IMR-90 (cell line): ENCODE measurements around the gene CYSLTR2. TPM values are rescaled to one million over a fixed set of nuclear protein-coding genes. Genes with fewer than 3 reads are reported as not detected.

Experiments
- ATAC-seq: fragments of 200-7000 bp; cut with Tn5 transposase; 2 replicates; pipeline ENCODE4 v1.9.1; 2020; ENCODE audit warnings: low read depth, mild to moderate bottlenecking, moderate library complexity
- BruUV-seq: library from RNA; stranded (reverse); fragments of 400-500 nt; replicated peaks from 2 replicates; lab custom pipeline; 2021; lab: Mats Ljungman, UMichigan
- CTCF ChIA-PET: fragments of 300-600 bp; formaldehyde crosslinking; extraction: SDS; loops from one replicate; lab custom pipeline; 2021; ENCODE audit warnings: antibody characterized with exemption; lab: Yijun Ruan, JAX
- POLR2A ChIA-PET: fragments of 300-600 bp; sonication (Branson Sonifier 250); formaldehyde crosslinking; loops from one replicate; lab custom pipeline; 2022; ENCODE audit warnings: antibody characterized with exemption; ENCODE audit not compliant: unreplicated experiment; lab: Charles Lee
- DNase-seq: peaks from one replicate; pipeline ENCODE4 v3.0.0; 2013
- H2AFZ ChIP-seq: replicated peaks from 2 replicates; pipeline ENCODE3; 2013; ENCODE audit warnings: low read length, mild to moderate bottlenecking; ENCODE audit not compliant: poor library complexity
- H2AK5ac ChIP-seq: 2 replicates; pipeline ENCODE4 v1.6.1; 2013; ENCODE audit warnings: low read depth, low read length, inconsistent platforms
- H2AK9ac ChIP-seq: replicated peaks from 2 replicates; pipeline ENCODE3; 2013; ENCODE audit warnings: mild to moderate bottlenecking, low read depth, low read length, moderate library complexity; ENCODE audit not compliant: poor library complexity
- H2BK120ac ChIP-seq: 2 replicates; pipeline ENCODE4 v1.6.1; 2013; ENCODE audit warnings: low read depth, low read length, inconsistent platforms
- H2BK15ac ChIP-seq: 3 replicates; pipeline ENCODE4 v1.6.1; 2013; ENCODE audit warnings: low read depth, low read length, inconsistent platforms
- H2BK20ac ChIP-seq: 2 replicates; pipeline ENCODE4 v1.6.1; 2013; ENCODE audit warnings: low read depth, mild to moderate bottlenecking, inconsistent platforms, low read length, moderate library complexity
- H2BK5ac ChIP-seq: 2 replicates; pipeline ENCODE4 v1.6.1; 2013; ENCODE audit warnings: mild to moderate bottlenecking, low read depth, low read length, inconsistent platforms; ENCODE audit not compliant: poor library complexity, severe bottlenecking
- H3K14ac ChIP-seq: replicated peaks from 2 replicates; pipeline ENCODE4 v1.6.1; 2013; ENCODE audit warnings: low read depth, low read length, inconsistent platforms
- H3K18ac ChIP-seq: 2 replicates; pipeline ENCODE4 v1.6.1; 2013; ENCODE audit warnings: low read depth, low read length, control low read depth
- H3K23ac ChIP-seq: 2 replicates; pipeline ENCODE4 v1.6.1; 2013; ENCODE audit warnings: low read depth, low read length, inconsistent platforms
- H3K27ac ChIP-seq: 2 replicates; pipeline ENCODE4 v1.5.1; 2013; ENCODE audit warnings: mild to moderate bottlenecking, control low read depth, low read length; ENCODE audit not compliant: insufficient read depth
- H3K27me3 ChIP-seq: 2 replicates; pipeline ENCODE4 v1.6.1; 2013; ENCODE audit warnings: low read length; ENCODE audit not compliant: control insufficient read depth, insufficient read depth
- H3K36me3 ChIP-seq: 2 replicates; pipeline ENCODE4 v1.6.1; 2013; ENCODE audit warnings: low read length, mixed read lengths; ENCODE audit not compliant: control insufficient read depth, insufficient read depth
- H3K4ac ChIP-seq: 2 replicates; pipeline ENCODE4 v1.6.1; 2013; ENCODE audit warnings: low read depth, low read length, inconsistent platforms
- H3K4me1 ChIP-seq: 2 replicates; pipeline ENCODE4 v1.6.1; 2013; ENCODE audit warnings: low read length, mixed read lengths; ENCODE audit not compliant: control insufficient read depth, insufficient read depth
- H3K4me2 ChIP-seq: 2 replicates; pipeline ENCODE4 v1.6.1; 2013; ENCODE audit warnings: low read depth, mild to moderate bottlenecking, control low read depth, low read length, moderate library complexity
- H3K4me3 ChIP-seq: 2 replicates; pipeline ENCODE4 v1.5.1; 2013; ENCODE audit warnings: low read depth, mild to moderate bottlenecking, control low read depth, low read length, moderate library complexity; ENCODE audit not compliant: insufficient read depth
- H3K56ac ChIP-seq: 2 replicates; pipeline ENCODE4 v1.6.1; 2013; ENCODE audit warnings: low read length, inconsistent platforms; ENCODE audit not compliant: insufficient read depth; ENCODE audit errors: extremely low read depth
- H3K79me1 ChIP-seq, 2 experiments: 2 replicates each; pipeline ENCODE4 v1.6.1; 2013; ENCODE audit warnings: low read length in 2 of 2, inconsistent platforms in 1 of 2, low read depth in 1 of 2
- H3K9ac ChIP-seq: 2 replicates; pipeline ENCODE4 v1.6.1; 2013; ENCODE audit warnings: low read depth, low read length, control low read depth
- H3K9me1 ChIP-seq: 2 replicates; pipeline ENCODE4 v1.6.1; 2013; ENCODE audit warnings: low read length, inconsistent platforms; ENCODE audit not compliant: insufficient read depth
- H3K9me3 ChIP-seq: 2 replicates; pipeline ENCODE4 v1.6.1; 2013; ENCODE audit warnings: low read length; ENCODE audit not compliant: control insufficient read depth, insufficient read depth
- H4K20me1 ChIP-seq: 2 replicates; pipeline ENCODE4 v1.6.1; 2013; ENCODE audit warnings: low read length, inconsistent platforms; ENCODE audit not compliant: insufficient read depth
- H4K5ac ChIP-seq: 2 replicates; pipeline ENCODE4 v1.6.1; 2013; ENCODE audit warnings: mild to moderate bottlenecking, low read depth, low read length, control low read depth
- H4K8ac ChIP-seq, 2 experiments: 2 replicates each; pipeline ENCODE4 v1.6.1; 2013; ENCODE audit warnings: low read depth in 2 of 2, low read length in 2 of 2, control low read depth in 1 of 2, inconsistent platforms in 1 of 2
- H4K91ac ChIP-seq: 2 replicates; pipeline ENCODE4 v1.6.1; 2013; ENCODE audit warnings: low read depth, low read length, inconsistent platforms; ENCODE audit not compliant: insufficient read depth
- WGBS, 2 experiments: methylation state at CpG; one replicate each; pipeline versions ENCODE4 v1.1.5 to v1.1.7; 2013; ENCODE audit warnings: missing lambda C conversion rate in 2 of 2; ENCODE audit not compliant: insufficient read length in 1 of 2; ENCODE audit errors: extremely low coverage in 2 of 2; 5-methylcytosine and 5-hydroxymethylcytosine counted together
- dilution Hi-C: fragments of 300-500 bp; cut with HindIII; formaldehyde crosslinking; loops from one replicate; pipeline ENCODE4 v1.14.3; 2018; ENCODE audit warnings: low sequenced_read_pairs; ENCODE audit not compliant: unreplicated experiment
- in situ Hi-C: fragments of 300-500 bp; cut with MboI; formaldehyde crosslinking; loops from 3 replicates; pipeline ENCODE4 v1.14.3; 2019; ENCODE audit warnings: low sequenced_read_pairs, inconsistent platforms, mixed read lengths
- intact Hi-C: fragments of 100-400 bp; cut with micrococcal nuclease; formaldehyde crosslinking; loops from 2 replicates; pipeline ENCODE4 v1.10.0; 2022
- polyA plus RNA-seq, 3 experiments: library from polyadenylated mRNA; depleted of rRNA; stranded (reverse); fragments of >200 nt; gene quantifications; 2 replicates each; pipeline ENCODE4 v1.2.3, GENCODE V29; 2012; ENCODE audit warnings: low replicate concordance in 1 of 3
- total RNA-seq: library from RNA; depleted of rRNA; stranded (reverse); fragments of >200 nt; gene quantifications from 2 replicates; pipeline ENCODE4 v1.2.3, GENCODE V29; 2012
- TF ChIP-seq, protein P1 (sequence below): fragments of 150-350 bp; IDR thresholded peaks from 2 replicates; pipeline ENCODE4 v1.6.1; 2016; ENCODE audit warnings: low read depth, mild to moderate bottlenecking, low read length, moderate library complexity, borderline replicate concordance

The CYSLTR2 gene
- total and polyA plus RNA-seq, 2 of the 4 experiments (the other 2 are of a cell fraction): not detected

DNA sequence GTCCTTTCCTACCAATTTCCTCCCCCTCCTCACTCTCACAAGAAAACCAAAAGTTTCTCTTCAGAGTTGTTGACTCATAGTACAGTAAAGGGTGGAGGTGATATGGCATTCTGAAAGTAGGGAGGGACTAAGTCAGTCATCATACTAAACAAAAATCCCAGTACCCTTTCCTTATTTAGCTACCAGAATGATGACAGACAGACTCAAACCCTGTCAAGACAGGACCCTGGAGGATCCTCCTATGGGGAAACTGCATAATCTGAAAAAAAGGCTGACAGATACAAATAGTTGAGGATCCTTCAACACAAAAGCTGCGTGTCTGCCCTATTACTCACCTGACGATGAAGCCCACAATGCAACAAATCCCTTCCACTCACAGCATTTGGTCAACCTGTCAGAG, 55.5 kb downstream of the CYSLTR2 start:
- Histone ChIP-seq H3K9me3 (no peaks in the 10 kb centered on the region), H3K9ac (no peak overlapping the region), H2AK5ac (no peak overlapping the region), H3K4me1 (no peaks in the 10 kb centered on the region), H3K56ac (no peak overlapping the region), H3K79me1 (no peaks in the 10 kb centered on the region), H3K14ac (no peak overlapping the region), H3K4me2 (no peak overlapping the region), H2BK20ac (no peak overlapping the region), H3K27ac (no peak overlapping the region), H2BK120ac (no peak overlapping the region), H4K20me1 (no peaks in the 10 kb centered on the region), H3K23ac (no peak overlapping the region), H2AFZ (no peak overlapping the region), H2BK5ac (no peak overlapping the region), H2BK15ac (no peak overlapping the region), H3K36me3 (no peaks in the 10 kb centered on the region), H3K4me3 (no peak overlapping the region), H2AK9ac (no peak overlapping the region), H3K4ac (no peak overlapping the region), H3K27me3 (peaks cover 7% of the 10 kb centered on the region), H3K9me1 (no peaks in the 10 kb centered on the region), H4K91ac (no peak overlapping the region), H4K8ac (no peak overlapping the region), H3K18ac (no peak overlapping the region), H4K5ac (no peak overlapping the region)
- no TSS peak for BruUV-seq
- intact Hi-C loops (no loop called here), dilution Hi-C loops (no loop called here), in situ Hi-C loops (no loop called here)
- WGBS, 2 experiments: no CpG with 5 or more reads among the region's 2 CpGs
- DNase-seq (no peak), ATAC-seq (no peak)
- CTCF ChIA-PET: no interaction called here
- POLR2A ChIA-PET: no interaction called here
- TF ChIP-seq, protein P1, sequence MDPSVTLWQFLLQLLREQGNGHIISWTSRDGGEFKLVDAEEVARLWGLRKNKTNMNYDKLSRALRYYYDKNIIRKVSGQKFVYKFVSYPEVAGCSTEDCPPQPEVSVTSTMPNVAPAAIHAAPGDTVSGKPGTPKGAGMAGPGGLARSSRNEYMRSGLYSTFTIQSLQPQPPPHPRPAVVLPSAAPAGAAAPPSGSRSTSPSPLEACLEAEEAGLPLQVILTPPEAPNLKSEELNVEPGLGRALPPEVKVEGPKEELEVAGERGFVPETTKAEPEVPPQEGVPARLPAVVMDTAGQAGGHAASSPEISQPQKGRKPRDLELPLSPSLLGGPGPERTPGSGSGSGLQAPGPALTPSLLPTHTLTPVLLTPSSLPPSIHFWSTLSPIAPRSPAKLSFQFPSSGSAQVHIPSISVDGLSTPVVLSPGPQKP: no peak
